GM23338 (cell line): ENCODE data around the gene RYR3.

Experiments
- REST ChIP-seq: IDR thresholded peaks from one replicate; pipeline ENCODE4 v1.6.1; 2018; ENCODE audit warnings: antibody characterized with exemption; ENCODE audit not compliant: unreplicated experiment
- TF ChIP-seq, protein P1 (sequence below), 2 experiments: fragments of 200-600 bp in 1 of 2; sonication (generic) in 1 of 2; conservative IDR thresholded peaks; 2 replicates each; pipeline versions ENCODE4 v1.5.1 to v1.6.1; 2016 to 2017; ENCODE audit warnings: antibody characterized with exemption in 2 of 2, low read depth in 2 of 2, mild to moderate bottlenecking in 2 of 2, moderate library complexity in 1 of 2

- TF ChIP-seq, protein P1, sequence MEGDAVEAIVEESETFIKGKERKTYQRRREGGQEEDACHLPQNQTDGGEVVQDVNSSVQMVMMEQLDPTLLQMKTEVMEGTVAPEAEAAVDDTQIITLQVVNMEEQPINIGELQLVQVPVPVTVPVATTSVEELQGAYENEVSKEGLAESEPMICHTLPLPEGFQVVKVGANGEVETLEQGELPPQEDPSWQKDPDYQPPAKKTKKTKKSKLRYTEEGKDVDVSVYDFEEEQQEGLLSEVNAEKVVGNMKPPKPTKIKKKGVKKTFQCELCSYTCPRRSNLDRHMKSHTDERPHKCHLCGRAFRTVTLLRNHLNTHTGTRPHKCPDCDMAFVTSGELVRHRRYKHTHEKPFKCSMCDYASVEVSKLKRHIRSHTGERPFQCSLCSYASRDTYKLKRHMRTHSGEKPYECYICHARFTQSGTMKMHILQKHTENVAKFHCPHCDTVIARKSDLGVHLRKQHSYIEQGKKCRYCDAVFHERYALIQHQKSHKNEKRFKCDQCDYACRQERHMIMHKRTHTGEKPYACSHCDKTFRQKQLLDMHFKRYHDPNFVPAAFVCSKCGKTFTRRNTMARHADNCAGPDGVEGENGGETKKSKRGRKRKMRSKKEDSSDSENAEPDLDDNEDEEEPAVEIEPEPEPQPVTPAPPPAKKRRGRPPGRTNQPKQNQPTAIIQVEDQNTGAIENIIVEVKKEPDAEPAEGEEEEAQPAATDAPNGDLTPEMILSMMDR (conservative IDR thresholded peaks at IDR 0.05; ENCODE audit: low read depth in 2 of 2) = no peak
- no peak for TF ChIP-seq REST
Observed at GRCh38 chr15:33518421-33518820, 207.7 kb downstream of the RYR3 start.
